K562 (cell line): ENCODE results near the gene TRIM24. TPM values are rescaled to one million over a fixed set of nuclear protein-coding genes. Genes with fewer than 3 reads are reported as not detected.

ENCODE experiments used
- BCOR ChIP-seq: fragments of 450-650 bp; IDR thresholded peaks from 2 replicates; pipeline ENCODE4 v1.6.1; 2016
- ETV6 ChIP-seq, 3 experiments: fragments of 150-350 bp in 1 of 3; sonication (generic) in 1 of 3; formaldehyde crosslinking in 1 of 3; IDR thresholded peaks; 2 replicates each; pipeline versions ENCODE4 v1.6.1 to v1.8.0; 2014 to 2022; ENCODE audit warnings: borderline replicate concordance in 2 of 3, low read depth in 2 of 3, antibody characterized with exemption in 1 of 3, low read length in 1 of 3, mild to moderate bottlenecking in 1 of 3, missing genetic modification reagents in 1 of 3
- HDAC2 ChIP-seq: fragments of 450-650 bp; IDR thresholded peaks from 2 replicates; pipeline ENCODE4 v1.6.1; 2016; ENCODE audit warnings: mild to moderate bottlenecking
- HIVEP1 ChIP-seq: fragments of 250-450 bp; sonication (Bioruptor Pico); IDR thresholded peaks from 2 replicates; pipeline ENCODE4 v1.4.0; 2020; ENCODE audit warnings: mild to moderate bottlenecking
- HMG20B ChIP-seq: fragments of 250-450 bp; sonication (Bioruptor Pico); IDR thresholded peaks from 2 replicates; pipeline ENCODE4 v1.5.0; 2021; ENCODE audit warnings: mild to moderate bottlenecking
- HNRNPUL1 ChIP-seq: fragments of 200-400 bp; formaldehyde crosslinking; IDR thresholded peaks from 2 replicates; pipeline ENCODE4 v1.6.1; 2017; ENCODE audit warnings: low read length
- KAT7 ChIP-seq: sonication (generic); formaldehyde crosslinking; IDR thresholded peaks from 2 replicates; pipeline ENCODE4 v1.8.0; 2022; ENCODE audit warnings: missing genetic modification reagents, mild to moderate bottlenecking, borderline replicate concordance
- MYBL2 ChIP-seq, 2 experiments: fragments of 450-650 bp in 1 of 2; sonication (generic) in 1 of 2; formaldehyde crosslinking in 1 of 2; IDR thresholded peaks; 2 replicates each; pipeline versions ENCODE4 v1.6.1 to v1.8.1; 2017 to 2022; ENCODE audit warnings: borderline replicate concordance in 1 of 2, inconsistent platforms in 1 of 2, low read depth in 1 of 2, mild to moderate bottlenecking in 1 of 2, missing genetic modification reagents in 1 of 2, moderate library complexity in 1 of 2
- NFATC3 ChIP-seq: fragments of 450-650 bp; IDR thresholded peaks from 2 replicates; pipeline ENCODE4 v1.6.1; 2017; ENCODE audit warnings: mild to moderate bottlenecking
- RFX1 ChIP-seq: fragments of 450-650 bp; IDR thresholded peaks from 2 replicates; pipeline ENCODE4 v1.6.1; 2016; ENCODE audit warnings: mild to moderate bottlenecking, moderate library complexity
- SAP30 ChIP-seq: fragments of 200-600 bp; sonication (generic); IDR thresholded peaks from 2 replicates; pipeline ENCODE4 v1.6.1; 2012; ENCODE audit warnings: borderline replicate concordance, low read depth, mild to moderate bottlenecking, moderate library complexity, low read length, control low read depth, inconsistent platforms; ENCODE audit not compliant: insufficient read depth, poor library complexity, severe bottlenecking
- ZNF3 ChIP-seq: fragments of 250-450 bp; sonication (Bioruptor Pico); IDR thresholded peaks from 2 replicates; pipeline ENCODE4 v1.5.0; 2021; ENCODE audit warnings: mild to moderate bottlenecking, moderate library complexity
- ZNF431 ChIP-seq: sonication (generic); formaldehyde crosslinking; IDR thresholded peaks from 2 replicates; pipeline ENCODE4 v1.8.0; 2022; ENCODE audit warnings: mild to moderate bottlenecking, missing genetic modification reagents
- ZNF583 ChIP-seq: fragments of 250-450 bp; sonication (Bioruptor Pico); IDR thresholded peaks from 2 replicates; pipeline ENCODE4 v1.4.0; 2020
- polyA plus RNA-seq, 8 experiments: library from polyadenylated mRNA; depleted of rRNA in 4 of 8; stranded (reverse) in 5 of 8; unstranded in 3 of 8; fragments of >200 nt; fragmentation: Nextera tagmentation in 2 of 8; fragmentation: Illumina TruSeq in 1 of 8; extraction: Ambion mirVana in 2 of 8; extraction: Trizol in 1 of 8; gene quantifications; 2 replicates each; pipeline versions ENCODE4 v1.2.1 to v1.2.3, GENCODE V29; 2011 to 2014; ENCODE audit warnings: inconsistent platforms in 1 of 8, missing spikeins in 1 of 8
- total RNA-seq, 7 experiments: library from RNA; depleted of rRNA in 6 of 7; stranded (reverse); fragments of >200 nt in 6 of 7; fragmentation: Illumina TruSeq in 2 of 7; extraction: Trizol in 2 of 7; gene quantifications; 2 replicates each; pipeline versions ENCODE4 v1.2.1 to v1.2.3, GENCODE V29; 2011 to 2021; ENCODE audit warnings: low replicate concordance in 1 of 7
- TF ChIP-seq, protein P1 (sequence below): fragments of 250-450 bp; sonication (Bioruptor Pico); IDR thresholded peaks from 2 replicates; pipeline ENCODE4 v1.9.0; 2021; ENCODE audit warnings: mild to moderate bottlenecking, inconsistent platforms
- TF ChIP-seq, protein P2 (sequence below): fragments of 450-650 bp; formaldehyde crosslinking; IDR thresholded peaks from 2 replicates; pipeline ENCODE4 v1.4.0; 2020; ENCODE audit warnings: mild to moderate bottlenecking, moderate library complexity
- TF ChIP-seq, protein P3 (sequence below): sonication (generic); formaldehyde crosslinking; IDR thresholded peaks from 2 replicates; pipeline ENCODE4 v1.8.0; 2023; ENCODE audit warnings: mild to moderate bottlenecking, missing genetic modification reagents
- TF ChIP-seq, protein P4 (sequence below): sonication (generic); formaldehyde crosslinking; IDR thresholded peaks from 2 replicates; pipeline ENCODE4 v1.9.0; 2022; ENCODE audit warnings: mild to moderate bottlenecking, missing genetic modification reagents

The TRIM24 gene
- total and polyA plus RNA-seq, 9 of the 15 experiments (the other 6 are each of a cell fraction or from before 2014, with no cell fraction given): 13.4 to 74.0 (median 41.7) TPM

DNA sequence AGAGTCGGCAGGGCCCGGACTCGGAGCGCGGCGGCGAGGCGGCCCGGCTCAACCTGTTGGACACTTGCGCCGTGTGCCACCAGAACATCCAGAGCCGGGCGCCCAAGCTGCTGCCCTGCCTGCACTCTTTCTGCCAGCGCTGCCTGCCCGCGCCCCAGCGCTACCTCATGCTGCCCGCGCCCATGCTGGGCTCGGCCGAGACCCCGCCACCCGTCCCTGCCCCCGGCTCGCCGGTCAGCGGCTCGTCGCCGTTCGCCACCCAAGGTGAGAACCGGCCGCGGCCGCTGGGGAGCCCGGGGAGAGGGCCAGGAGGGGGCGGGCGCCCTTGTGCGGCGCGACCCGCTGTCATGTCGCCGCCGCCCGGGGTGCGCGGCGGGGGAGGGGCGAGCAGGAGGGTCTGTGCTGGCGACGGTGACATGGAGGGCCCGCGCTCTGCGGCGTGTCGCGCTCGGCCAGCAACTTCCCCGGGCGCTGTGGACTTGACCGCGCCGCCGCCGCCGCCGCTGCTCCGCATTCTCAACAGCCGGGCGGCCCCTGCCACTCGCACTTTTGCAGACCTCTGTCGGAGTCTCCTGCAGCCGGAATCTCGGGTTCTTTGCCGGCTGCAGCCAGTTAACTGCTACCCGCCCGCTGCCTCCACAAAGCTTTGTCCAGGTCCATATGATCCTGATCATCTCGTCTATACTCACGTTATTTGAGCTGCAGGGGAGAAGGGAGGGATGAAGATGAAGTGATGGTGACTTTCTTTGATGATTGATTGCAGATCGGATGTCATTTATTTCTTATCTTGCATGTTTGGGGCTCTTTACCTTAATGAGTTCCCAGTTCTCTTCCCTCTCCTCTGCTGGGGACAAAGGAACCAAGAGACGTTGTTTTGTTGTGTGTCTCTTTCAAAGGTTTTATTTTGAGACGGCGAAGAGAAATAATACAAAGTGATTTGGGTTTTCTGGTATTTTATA, 869 bp downstream of the TRIM24 start (continued):
- TF ChIP-seq MYBL2 (IDR thresholded peaks at IDR 0.05; ENCODE audit: low read depth) (no peak), MYBL2 (CRISPR knock-in tag; IDR thresholded peaks at IDR 0.05; ENCODE audit: borderline replicate concordance) (no peak), ZNF583 (CRISPR knock-in tag) (0 out of 2 replicates have a peak, but pooled peaks have one; percentile 12), ETV6 (IDR thresholded peaks at IDR 0.05; ENCODE audit: borderline replicate concordance in 1 of 2, low read depth in 2 of 2, low read length in 1 of 2) (no peak), ETV6 (CRISPR knock-in tag; IDR thresholded peaks at IDR 0.05; ENCODE audit: borderline replicate concordance) (peak; percentile 90), ZNF431 (CRISPR knock-in tag) (no peak; the same call in 1 of the 2 replicates), BCOR (peak; percentile 66), HMG20B (CRISPR knock-in tag) (no peak), HNRNPUL1 (no peak), HDAC2 (peak; percentile 77), RFX1 (no peak), ZNF3 (CRISPR knock-in tag) (no peak), HIVEP1 (CRISPR knock-in tag) (no peak), NFATC3 (peak; percentile 70; the same call in 1 of the 2 replicates), KAT7 (CRISPR knock-in tag) (peak; percentile 44; the same call in 1 of the 2 replicates), SAP30 (peak; percentile 94)
- TF ChIP-seq, protein P1, sequence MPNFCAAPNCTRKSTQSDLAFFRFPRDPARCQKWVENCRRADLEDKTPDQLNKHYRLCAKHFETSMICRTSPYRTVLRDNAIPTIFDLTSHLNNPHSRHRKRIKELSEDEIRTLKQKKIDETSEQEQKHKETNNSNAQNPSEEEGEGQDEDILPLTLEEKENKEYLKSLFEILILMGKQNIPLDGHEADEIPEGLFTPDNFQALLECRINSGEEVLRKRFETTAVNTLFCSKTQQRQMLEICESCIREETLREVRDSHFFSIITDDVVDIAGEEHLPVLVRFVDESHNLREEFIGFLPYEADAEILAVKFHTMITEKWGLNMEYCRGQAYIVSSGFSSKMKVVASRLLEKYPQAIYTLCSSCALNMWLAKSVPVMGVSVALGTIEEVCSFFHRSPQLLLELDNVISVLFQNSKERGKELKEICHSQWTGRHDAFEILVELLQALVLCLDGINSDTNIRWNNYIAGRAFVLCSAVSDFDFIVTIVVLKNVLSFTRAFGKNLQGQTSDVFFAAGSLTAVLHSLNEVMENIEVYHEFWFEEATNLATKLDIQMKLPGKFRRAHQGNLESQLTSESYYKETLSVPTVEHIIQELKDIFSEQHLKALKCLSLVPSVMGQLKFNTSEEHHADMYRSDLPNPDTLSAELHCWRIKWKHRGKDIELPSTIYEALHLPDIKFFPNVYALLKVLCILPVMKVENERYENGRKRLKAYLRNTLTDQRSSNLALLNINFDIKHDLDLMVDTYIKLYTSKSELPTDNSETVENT (CRISPR knock-in tag): no peak
- TF ChIP-seq, protein P2, sequence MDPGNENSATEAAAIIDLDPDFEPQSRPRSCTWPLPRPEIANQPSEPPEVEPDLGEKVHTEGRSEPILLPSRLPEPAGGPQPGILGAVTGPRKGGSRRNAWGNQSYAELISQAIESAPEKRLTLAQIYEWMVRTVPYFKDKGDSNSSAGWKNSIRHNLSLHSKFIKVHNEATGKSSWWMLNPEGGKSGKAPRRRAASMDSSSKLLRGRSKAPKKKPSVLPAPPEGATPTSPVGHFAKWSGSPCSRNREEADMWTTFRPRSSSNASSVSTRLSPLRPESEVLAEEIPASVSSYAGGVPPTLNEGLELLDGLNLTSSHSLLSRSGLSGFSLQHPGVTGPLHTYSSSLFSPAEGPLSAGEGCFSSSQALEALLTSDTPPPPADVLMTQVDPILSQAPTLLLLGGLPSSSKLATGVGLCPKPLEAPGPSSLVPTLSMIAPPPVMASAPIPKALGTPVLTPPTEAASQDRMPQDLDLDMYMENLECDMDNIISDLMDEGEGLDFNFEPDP (CRISPR knock-in tag): no peak
- TF ChIP-seq, protein P3, sequence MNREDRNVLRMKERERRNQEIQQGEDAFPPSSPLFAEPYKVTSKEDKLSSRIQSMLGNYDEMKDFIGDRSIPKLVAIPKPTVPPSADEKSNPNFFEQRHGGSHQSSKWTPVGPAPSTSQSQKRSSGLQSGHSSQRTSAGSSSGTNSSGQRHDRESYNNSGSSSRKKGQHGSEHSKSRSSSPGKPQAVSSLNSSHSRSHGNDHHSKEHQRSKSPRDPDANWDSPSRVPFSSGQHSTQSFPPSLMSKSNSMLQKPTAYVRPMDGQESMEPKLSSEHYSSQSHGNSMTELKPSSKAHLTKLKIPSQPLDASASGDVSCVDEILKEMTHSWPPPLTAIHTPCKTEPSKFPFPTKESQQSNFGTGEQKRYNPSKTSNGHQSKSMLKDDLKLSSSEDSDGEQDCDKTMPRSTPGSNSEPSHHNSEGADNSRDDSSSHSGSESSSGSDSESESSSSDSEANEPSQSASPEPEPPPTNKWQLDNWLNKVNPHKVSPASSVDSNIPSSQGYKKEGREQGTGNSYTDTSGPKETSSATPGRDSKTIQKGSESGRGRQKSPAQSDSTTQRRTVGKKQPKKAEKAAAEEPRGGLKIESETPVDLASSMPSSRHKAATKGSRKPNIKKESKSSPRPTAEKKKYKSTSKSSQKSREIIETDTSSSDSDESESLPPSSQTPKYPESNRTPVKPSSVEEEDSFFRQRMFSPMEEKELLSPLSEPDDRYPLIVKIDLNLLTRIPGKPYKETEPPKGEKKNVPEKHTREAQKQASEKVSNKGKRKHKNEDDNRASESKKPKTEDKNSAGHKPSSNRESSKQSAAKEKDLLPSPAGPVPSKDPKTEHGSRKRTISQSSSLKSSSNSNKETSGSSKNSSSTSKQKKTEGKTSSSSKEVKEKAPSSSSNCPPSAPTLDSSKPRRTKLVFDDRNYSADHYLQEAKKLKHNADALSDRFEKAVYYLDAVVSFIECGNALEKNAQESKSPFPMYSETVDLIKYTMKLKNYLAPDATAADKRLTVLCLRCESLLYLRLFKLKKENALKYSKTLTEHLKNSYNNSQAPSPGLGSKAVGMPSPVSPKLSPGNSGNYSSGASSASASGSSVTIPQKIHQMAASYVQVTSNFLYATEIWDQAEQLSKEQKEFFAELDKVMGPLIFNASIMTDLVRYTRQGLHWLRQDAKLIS (CRISPR knock-in tag): peak; percentile 45; the same call in 1 of the 2 replicates
- TF ChIP-seq, protein P4, sequence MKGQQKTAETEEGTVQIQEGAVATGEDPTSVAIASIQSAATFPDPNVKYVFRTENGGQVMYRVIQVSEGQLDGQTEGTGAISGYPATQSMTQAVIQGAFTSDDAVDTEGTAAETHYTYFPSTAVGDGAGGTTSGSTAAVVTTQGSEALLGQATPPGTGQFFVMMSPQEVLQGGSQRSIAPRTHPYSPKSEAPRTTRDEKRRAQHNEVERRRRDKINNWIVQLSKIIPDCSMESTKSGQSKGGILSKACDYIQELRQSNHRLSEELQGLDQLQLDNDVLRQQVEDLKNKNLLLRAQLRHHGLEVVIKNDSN: no peak; the same call in 1 of the 2 replicates
